Heart right ventricle (tissue), 16 donors: ENCODE measurements around the gene SNAP47. TPM values are rescaled to one million over a fixed set of nuclear protein-coding genes. Genes with fewer than 3 reads are reported as not detected.

Experiments
- ATAC-seq, 8 donors: fragments of 200-7000 bp; cut with Tn5 transposase; one replicate each; pipeline ENCODE4 v1.9.1; 2020; ENCODE audit warnings: mild to moderate bottlenecking in 8 of 8, moderate library complexity in 8 of 8, moderate number of reproducible peaks in 1 of 8
- DNase-seq, 2 donors: peaks; one replicate each; pipeline ENCODE4 v3.0.0-alpha.2; 2020
- H3K27ac ChIP-seq, 10 donors: fragments of 200-600 bp; sonication (generic) in 2 of 10; one replicate each; pipeline versions ENCODE4 v1.5.0 to v1.8.0; 2020 to 2022; ENCODE audit warnings: mild to moderate bottlenecking in 3 of 10
- H3K27me3 ChIP-seq, 7 donors: fragments of 200-600 bp; one replicate each; pipeline ENCODE4 v1.8.0; 2021 to 2022; ENCODE audit warnings: mild to moderate bottlenecking in 2 of 7
- H3K36me3 ChIP-seq, 9 donors: fragments of 200-600 bp; sonication (generic) in 1 of 9; one replicate each; pipeline versions ENCODE4 v1.5.0 to v1.8.0; 2020 to 2022; ENCODE audit warnings: mild to moderate bottlenecking in 2 of 9
- H3K4me1 ChIP-seq, 9 donors: fragments of 200-600 bp; sonication (generic) in 1 of 9; one replicate each; pipeline versions ENCODE4 v1.5.0 to v1.8.0; 2020 to 2022; ENCODE audit warnings: mild to moderate bottlenecking in 4 of 9
- H3K4me3 ChIP-seq, 10 donors: fragments of 200-600 bp; sonication (generic) in 2 of 10; one replicate each; pipeline versions ENCODE4 v1.5.0 to v1.8.0; 2020 to 2022; ENCODE audit warnings: mild to moderate bottlenecking in 7 of 10, moderate library complexity in 2 of 10
- H3K9me3 ChIP-seq, 11 donors: fragments of 200-600 bp in 10 of 11; sonication (generic) in 2 of 11; one replicate each; pipeline versions ENCODE4 v1.5.0 to v1.8.0; 2013 to 2022; ENCODE audit warnings: mild to moderate bottlenecking in 2 of 11, control low read depth in 1 of 11, moderate library complexity in 1 of 11
- WGBS, 2 donors: extraction: QIAGEN DNeasy Blood & Tissue Kit; methylation state at CpG; one replicate each; pipeline ENCODE4 v1.1.7; 2013; ENCODE audit warnings: inconsistent platforms in 1 of 2; 5-methylcytosine and 5-hydroxymethylcytosine counted together
- intact Hi-C, 10 donors: fragments of 100-400 bp; cut with DNase I; formaldehyde crosslinking; loops; one replicate each; pipeline versions ENCODE4 v1.11.1 to v1.14.2; 2022
- polyA plus RNA-seq, 2 donors: library from polyadenylated mRNA; stranded (reverse); fragments of 200-250 nt; gene quantifications; one replicate each; pipeline ENCODE4 v1.2.3, GENCODE V29; 2013
- total RNA-seq, 10 donors: library from RNA; stranded (reverse); fragmentation: NEBNext Ultra II Directional in 3 of 10; extraction: Animal tissue kit (Norgen Biotek cat#: 25700) in 3 of 10; gene quantifications; one replicate each; pipeline versions ENCODE4 v1.2.1 to v1.2.4, GENCODE V29; 2021 to 2023
- TF ChIP-seq, protein P1 (sequence below), 9 donors: fragments of 200-600 bp; sonication (generic) in 2 of 9; IDR thresholded peaks; one replicate each; pipeline versions ENCODE4 v1.5.0 to v1.8.0; 2021 to 2022; ENCODE audit warnings: antibody characterized with exemption in 9 of 9, mild to moderate bottlenecking in 5 of 9, moderate library complexity in 1 of 9
- donor health status: Arrhythmogenic right ventricular cardiomyopathy.
- donor health status: ischemic (EF 13 %, LVEDD 7.1; RV severe dilation, severe dysfunction).
- donor health status: healthy with polysubstance abuse.
- donor health status: DM: no; HTN: yes; CAD: no.
- donor health status: DM: no; HTN: no; CAD: no.
- donor health status: ischemic (EF 25% LVEDD 6.9; RV normal size, moderate dysfunction).
- donor health status: ischemic (EF 25% LVEDD 5.7; RV mildly dilated, moderate dysfunction).
- donor health status: healthy.
- donor health status: DM: yes; HTN: yes; CAD: no.
- donor health status: Ischemic cardiomyopathy.
- donor health status: ischemic (EF 35%, LVEDD 5.7; RV mildly dilated, moderate dysfunction).
- donor health status: nonischemic (EF 11% LVEDD 7.7; RV severe dilation, severe dysfunction).
- donor health status: DM: yes; HTN: yes; CAD: no.
- donor health status: PGD.
- donor health status: ischemic (EF 29% LVEDD 5.4; RV normal size, mild dysfunction).
- donor health status: nonischemic (EF 23%, LVEDD 6.1; RV moderate dilation, normal function).

Gene SNAP47
- total and polyA plus RNA-seq, 12 donors, result 18.4 to 102 (median 49.7) TPM

DNA sequence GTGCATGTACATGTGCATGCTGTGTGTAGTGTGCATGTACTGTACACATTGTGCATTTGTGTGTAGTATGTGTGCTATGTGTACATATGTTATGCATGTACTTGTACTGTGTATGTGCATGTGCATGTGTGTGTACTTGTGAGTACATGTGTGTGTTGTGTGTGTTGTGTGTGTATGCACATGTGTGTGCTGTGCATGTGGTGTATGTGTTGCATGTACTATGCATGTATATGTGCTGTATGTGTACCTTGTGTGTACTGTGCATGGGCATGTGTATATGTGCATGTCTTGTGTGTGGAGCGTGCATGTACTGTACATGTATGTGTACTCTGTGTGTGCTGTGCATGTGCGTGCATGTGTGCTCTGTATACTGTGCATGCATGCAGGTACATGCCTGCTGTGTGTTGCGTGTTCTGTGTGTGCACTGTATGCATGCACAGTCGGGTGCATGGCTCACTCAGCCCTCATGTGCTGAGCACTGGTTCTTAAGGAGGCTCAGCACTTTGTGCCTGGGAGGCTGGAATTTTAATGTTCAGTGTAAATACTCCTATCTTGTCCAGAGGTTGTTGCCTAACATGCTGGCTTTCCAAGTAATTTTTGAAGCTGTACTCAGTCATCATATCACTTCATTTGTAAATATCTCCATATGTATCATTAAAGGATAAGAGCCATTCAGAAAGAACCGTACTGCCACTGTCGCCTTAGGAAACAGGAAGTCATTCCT lies 32.3 kb downstream of the SNAP47 start:
- no peak for ATAC-seq
- Histone ChIP-seq H3K36me3 (peaks cover 0 to 83% (median 36%) of the 10 kb centered on the region in 9 donors), H3K27ac (no peak overlapping the region), H3K4me1 (peaks cover 6 to 40% (median 19%) of the 10 kb centered on the region in 9 donors), H3K4me3 (peak overlapping the region in 1 of 10 donors; percentile 14), H3K27me3 (no peaks in the 10 kb centered on the region), H3K9me3 (no peaks in the 10 kb centered on the region)
- TF ChIP-seq, protein P1, sequence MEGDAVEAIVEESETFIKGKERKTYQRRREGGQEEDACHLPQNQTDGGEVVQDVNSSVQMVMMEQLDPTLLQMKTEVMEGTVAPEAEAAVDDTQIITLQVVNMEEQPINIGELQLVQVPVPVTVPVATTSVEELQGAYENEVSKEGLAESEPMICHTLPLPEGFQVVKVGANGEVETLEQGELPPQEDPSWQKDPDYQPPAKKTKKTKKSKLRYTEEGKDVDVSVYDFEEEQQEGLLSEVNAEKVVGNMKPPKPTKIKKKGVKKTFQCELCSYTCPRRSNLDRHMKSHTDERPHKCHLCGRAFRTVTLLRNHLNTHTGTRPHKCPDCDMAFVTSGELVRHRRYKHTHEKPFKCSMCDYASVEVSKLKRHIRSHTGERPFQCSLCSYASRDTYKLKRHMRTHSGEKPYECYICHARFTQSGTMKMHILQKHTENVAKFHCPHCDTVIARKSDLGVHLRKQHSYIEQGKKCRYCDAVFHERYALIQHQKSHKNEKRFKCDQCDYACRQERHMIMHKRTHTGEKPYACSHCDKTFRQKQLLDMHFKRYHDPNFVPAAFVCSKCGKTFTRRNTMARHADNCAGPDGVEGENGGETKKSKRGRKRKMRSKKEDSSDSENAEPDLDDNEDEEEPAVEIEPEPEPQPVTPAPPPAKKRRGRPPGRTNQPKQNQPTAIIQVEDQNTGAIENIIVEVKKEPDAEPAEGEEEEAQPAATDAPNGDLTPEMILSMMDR (IDR thresholded peaks at IDR 0.05), result no peak
- WGBS, 2 donors, result 89 to 91% methylated on average over 6 of the region's 6 CpGs
- DNase-seq, result no peak
- intact Hi-C loops, result loop anchor here in 2 of 10 donors (10.0 kb wide), 1 partner anchor 283 kb away; no protein-coding TSS in a partner anchor

DNA sequence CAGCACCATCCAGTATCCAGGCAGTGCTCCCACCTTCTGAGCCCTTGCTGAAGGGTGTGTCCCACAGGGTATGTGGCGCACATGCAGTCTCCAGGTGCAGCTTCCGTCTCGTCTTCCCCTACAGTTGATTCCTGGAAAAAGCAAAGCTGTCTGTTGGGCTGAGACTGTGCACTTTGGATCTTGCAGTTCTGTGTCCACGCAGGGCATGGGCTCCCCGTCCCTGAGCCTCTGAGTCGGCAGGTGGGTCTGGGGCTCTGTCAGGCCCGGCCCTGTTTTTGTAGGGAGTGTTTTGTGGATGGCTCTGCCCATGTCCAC lies 32.8 kb downstream of the SNAP47 start:
- Histone ChIP-seq H3K36me3 (peaks cover 0 to 83% (median 36%) of the 10 kb centered on the region in 9 donors), H3K27ac (no peak overlapping the region), H3K4me1 (peaks cover under 1 to 34% (median 14%) of the 10 kb centered on the region in 9 donors), H3K27me3 (no peaks in the 10 kb centered on the region), H3K9me3 (no peaks in the 10 kb centered on the region), H3K4me3 (no peak overlapping the region)
- DNase-seq (no peak), ATAC-seq (no peak)
- 93 to 95% methylated on average over 7 of the region's 7 CpGs for WGBS, 2 donors
- intact Hi-C loops, result loop anchor here in 2 of 10 donors (10.0 kb wide), 1 partner anchor 283 kb away; no protein-coding TSS in a partner anchor
- TF ChIP-seq, protein P1 (IDR thresholded peaks at IDR 0.05), result no peak

DNA sequence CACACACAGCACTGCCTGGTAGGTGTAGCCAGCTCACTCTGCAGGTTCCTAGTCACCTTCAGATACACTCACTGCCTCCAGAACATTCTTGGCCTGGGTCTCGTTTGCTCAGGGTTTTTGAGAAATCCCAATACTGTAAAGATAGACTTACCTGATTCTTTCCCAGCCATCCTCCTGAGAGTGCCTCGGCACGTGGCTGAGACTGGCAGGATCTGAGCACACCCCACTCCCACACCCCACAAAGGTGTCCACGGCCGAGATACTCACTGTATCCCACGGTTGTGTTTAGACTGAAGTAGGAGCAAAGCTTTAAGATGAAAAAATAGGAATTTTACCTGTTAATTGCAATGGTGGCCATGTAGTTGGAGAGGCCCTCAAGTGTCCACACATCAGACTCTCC lies 33.4 kb downstream of the SNAP47 start:
- TF ChIP-seq, protein P1 (IDR thresholded peaks at IDR 0.05), result no peak
- no peak for ATAC-seq
- peaks cover 0 to 29% (median 8%) of the 10 kb centered on the region in 9 donors for H3K4me1 ChIP-seq
- no peak overlapping the region for H3K27ac ChIP-seq
- peaks cover 0 to 81% (median 36%) of the 10 kb centered on the region in 9 donors for H3K36me3 ChIP-seq
- DNase-seq, result no peak
- intact Hi-C loops, result loop anchor here in 2 of 10 donors (10.0 kb wide), 1 partner anchor 284 kb away; no protein-coding TSS in a partner anchor
- no peaks in the 10 kb centered on the region for H3K27me3 ChIP-seq
- no peak overlapping the region for H3K4me3 ChIP-seq
- WGBS, 2 donors, result 86 to 95% methylated on average over 6 of the region's 6 CpGs
- no peaks in the 10 kb centered on the region for H3K9me3 ChIP-seq

DNA sequence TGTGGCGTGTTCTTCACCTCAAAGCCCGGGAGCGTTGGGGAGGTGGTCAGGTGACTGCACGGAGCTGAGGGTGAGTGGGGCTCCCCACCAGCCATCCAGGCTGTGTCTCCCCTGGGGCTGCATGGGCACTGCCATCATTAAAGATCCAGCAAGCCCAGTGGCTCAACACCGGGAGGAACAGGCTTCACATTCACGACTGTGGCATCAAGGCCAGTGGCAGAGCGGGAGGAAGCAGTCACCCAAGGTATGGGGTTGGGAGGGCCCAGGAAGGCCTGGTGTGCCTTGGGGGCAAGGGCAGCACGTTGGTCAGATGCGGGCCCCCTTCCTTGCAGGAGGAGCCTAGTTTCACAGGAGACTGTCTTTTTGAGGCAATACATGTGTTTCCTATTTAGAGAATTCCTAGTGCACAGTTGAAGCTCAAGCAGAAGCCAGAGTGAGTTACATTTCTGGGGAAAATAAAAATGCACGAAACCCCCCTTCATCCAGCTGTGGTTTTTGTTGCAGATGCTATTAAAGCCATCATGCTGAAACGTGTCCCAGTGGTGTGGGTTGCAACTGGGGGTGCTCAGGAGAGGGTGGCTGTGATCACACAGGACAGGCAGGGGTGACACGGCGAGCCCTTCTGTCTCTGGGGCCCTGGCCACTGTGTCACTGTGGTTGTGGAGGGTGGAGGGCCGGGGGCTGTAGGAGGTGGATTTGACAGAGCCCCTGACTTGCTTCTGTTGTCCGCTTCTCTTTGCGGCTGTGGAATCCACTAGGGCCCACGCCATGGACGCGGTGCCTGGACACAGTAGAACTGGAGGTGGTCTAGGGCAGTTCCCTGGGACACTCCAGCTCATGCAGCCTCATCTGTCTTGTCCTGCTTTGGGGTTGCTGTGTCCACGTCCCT lies 34.1 kb downstream of the SNAP47 start:
- Histone ChIP-seq H3K9me3 (no peaks in the 10 kb centered on the region), H3K27me3 (no peaks in the 10 kb centered on the region), H3K4me1 (peaks cover 0 to 24% (median 7%) of the 10 kb centered on the region in 9 donors), H3K36me3 (peaks cover 0 to 75% (median 36%) of the 10 kb centered on the region in 9 donors), H3K4me3 (no peak overlapping the region), H3K27ac (no peak overlapping the region)
- 95 to 96% methylated on average over 20 of the region's 20 CpGs for WGBS, 2 donors
- ATAC-seq, result no peak
- intact Hi-C loops, result loop anchor here in 2 of 10 donors (10.0 kb wide), 1 partner anchor 284 kb away; no protein-coding TSS in a partner anchor
- DNase-seq, result no peak
- TF ChIP-seq, protein P1 (IDR thresholded peaks at IDR 0.05), result no peak
